ENCODE measurements around the gene ST7. TPM values are rescaled to one million over a fixed set of nuclear protein-coding genes. Genes with fewer than 3 reads are reported as not detected.

ST7 gene
- total and polyA plus RNA-seq, 2 of the 13 experiments (the other 11 are each of a cell fraction or from before 2014, with no cell fraction given), result 17.3 to 23.5 TPM

GRCh38 chr7:117124591-117125220 is 171.4 kb downstream of the ST7 start (continued):
- no peak for TF ChIP-seq ZNF674 (CRISPR knock-in tag; IDR thresholded peaks at IDR 0.05; ENCODE audit: low read depth)
- TF ChIP-seq ZNF430 (CRISPR knock-in tag; IDR thresholded peaks at IDR 0.05), result no peak
- TF ChIP-seq MBD4 (IDR thresholded peaks at IDR 0.05; ENCODE audit: borderline replicate concordance, low read length), result no peak
- no peak for TF ChIP-seq ZNF138 (CRISPR knock-in tag; IDR thresholded peaks at IDR 0.05; ENCODE audit: low read depth)
- TF ChIP-seq, protein P1, sequence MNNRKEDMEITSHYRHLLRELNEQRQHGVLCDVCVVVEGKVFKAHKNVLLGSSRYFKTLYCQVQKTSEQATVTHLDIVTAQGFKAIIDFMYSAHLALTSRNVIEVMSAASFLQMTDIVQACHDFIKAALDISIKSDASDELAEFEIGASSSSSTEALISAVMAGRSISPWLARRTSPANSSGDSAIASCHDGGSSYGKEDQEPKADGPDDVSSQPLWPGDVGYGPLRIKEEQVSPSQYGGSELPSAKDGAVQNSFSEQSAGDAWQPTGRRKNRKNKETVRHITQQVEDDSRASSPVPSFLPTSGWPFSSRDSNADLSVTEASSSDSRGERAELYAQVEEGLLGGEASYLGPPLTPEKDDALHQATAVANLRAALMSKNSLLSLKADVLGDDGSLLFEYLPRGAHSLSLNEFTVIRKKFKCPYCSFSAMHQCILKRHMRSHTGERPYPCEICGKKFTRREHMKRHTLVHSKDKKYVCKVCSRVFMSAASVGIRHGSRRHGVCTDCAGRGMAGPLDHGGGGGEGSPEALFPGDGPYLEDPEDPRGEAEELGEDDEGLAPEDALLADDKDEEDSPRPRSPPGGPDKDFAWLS (CRISPR knock-in tag; IDR thresholded peaks at IDR 0.05; ENCODE audit: borderline replicate concordance), result no peak
- TF ChIP-seq ARNTL (CRISPR knock-in tag; IDR thresholded peaks at IDR 0.05), result no peak
- TF ChIP-seq ZNF337 (CRISPR knock-in tag; IDR thresholded peaks at IDR 0.05; ENCODE audit: borderline replicate concordance, low read depth), result no peak
- no peak for TF ChIP-seq HOXD1 (CRISPR knock-in tag; IDR thresholded peaks at IDR 0.05)
- no peak for TF ChIP-seq CBX5 (CRISPR knock-in tag; IDR thresholded peaks at IDR 0.05; ENCODE audit: borderline replicate concordance)
- TF ChIP-seq PHF5A (CRISPR knock-in tag; IDR thresholded peaks at IDR 0.05; ENCODE audit: low read depth, unreplicated experiment), result no peak
- TF ChIP-seq FOXP1 (IDR thresholded peaks at IDR 0.05), result no peak
- 0 out of 2 replicates have a peak, but pooled peaks have one; percentile 27 for TF ChIP-seq FOXP1 (CRISPR knock-in tag; IDR thresholded peaks at IDR 0.05)
- no peak for TF ChIP-seq SRF (IDR thresholded peaks at IDR 0.05; ENCODE audit: low read depth, low read length)
- TF ChIP-seq IKZF1 (IDR thresholded peaks at IDR 0.05), result no peak
- no peak for TF ChIP-seq ARNT (IDR thresholded peaks at IDR 0.05)
- no peak for TF ChIP-seq ZNF747 (CRISPR knock-in tag; IDR thresholded peaks at IDR 0.05; ENCODE audit: borderline replicate concordance)
- no peak for TF ChIP-seq TSC22D2 (CRISPR knock-in tag; IDR thresholded peaks at IDR 0.05; ENCODE audit: borderline replicate concordance)
- no peak for TF ChIP-seq ZSCAN20 (CRISPR knock-in tag; IDR thresholded peaks at IDR 0.05; ENCODE audit: borderline replicate concordance)
- TF ChIP-seq ZNF503 (CRISPR knock-in tag; IDR thresholded peaks at IDR 0.05), result peak; percentile 31; the same call in 1 of the 2 replicates
- TF ChIP-seq NPAS2 (CRISPR knock-in tag; IDR thresholded peaks at IDR 0.05; ENCODE audit: borderline replicate concordance), result no peak
- no peak; the same call in 1 of the 2 replicates for TF ChIP-seq CEBPB (IDR thresholded peaks at IDR 0.05; ENCODE audit: borderline replicate concordance, low read depth, low read length)
- TF ChIP-seq ZNF816 (CRISPR knock-in tag; IDR thresholded peaks at IDR 0.05; ENCODE audit: borderline replicate concordance), result no peak
- TF ChIP-seq ZNF746 (CRISPR knock-in tag; IDR thresholded peaks at IDR 0.05), result no peak
- TF ChIP-seq, protein P2, sequence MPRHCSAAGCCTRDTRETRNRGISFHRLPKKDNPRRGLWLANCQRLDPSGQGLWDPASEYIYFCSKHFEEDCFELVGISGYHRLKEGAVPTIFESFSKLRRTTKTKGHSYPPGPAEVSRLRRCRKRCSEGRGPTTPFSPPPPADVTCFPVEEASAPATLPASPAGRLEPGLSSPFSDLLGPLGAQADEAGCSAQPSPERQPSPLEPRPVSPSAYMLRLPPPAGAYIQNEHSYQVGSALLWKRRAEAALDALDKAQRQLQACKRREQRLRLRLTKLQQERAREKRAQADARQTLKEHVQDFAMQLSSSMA (CRISPR knock-in tag; IDR thresholded peaks at IDR 0.05), result no peak
